ENCODE measurements around the gene GRWD1. TPM values are rescaled to one million over a fixed set of nuclear protein-coding genes. Genes with fewer than 3 reads are reported as not detected.

GRWD1 gene
- total and polyA plus RNA-seq, 2 donors (not counting 1 experiment from before 2014, with no cell fraction given) = 10.6 to 40.7 TPM

DNA sequence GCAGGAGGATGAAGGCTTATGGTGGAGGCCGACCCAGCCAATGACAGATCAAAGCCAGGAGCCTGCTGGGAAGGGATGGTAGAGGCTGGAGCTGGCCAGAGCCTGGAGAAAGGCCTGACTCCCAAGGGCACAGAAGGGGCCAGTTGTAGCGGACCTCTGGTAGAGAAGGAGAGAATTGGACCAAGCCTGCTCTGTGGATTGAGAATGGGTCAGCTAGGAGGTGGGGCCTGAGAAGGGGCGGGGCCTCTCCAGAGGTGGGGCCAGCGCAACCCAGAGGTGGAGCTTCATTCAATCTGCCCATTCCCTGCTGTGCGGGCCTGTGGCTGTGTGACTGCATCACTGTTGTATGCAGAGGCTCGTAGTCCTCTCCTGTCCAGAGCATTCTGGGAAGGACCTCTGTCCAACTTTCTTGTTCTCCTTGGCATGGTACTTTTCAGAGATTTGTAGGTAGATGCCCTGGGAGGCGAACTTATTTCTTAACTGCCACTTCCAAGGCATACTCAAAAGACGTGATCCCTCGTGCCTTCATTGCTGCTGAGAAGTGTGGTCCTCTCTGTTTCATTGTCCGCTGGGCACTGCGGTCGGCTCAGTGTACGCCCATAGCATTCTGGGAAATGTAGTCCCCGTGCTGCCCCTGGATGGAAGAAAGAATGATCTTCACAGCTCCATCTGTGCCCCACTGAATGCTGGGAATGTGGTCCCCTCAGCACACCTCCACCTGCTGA, 45.6 kb upstream of the GRWD1 start:
- ChIA-PET POLR2A (interaction anchor here (0.7 kb wide), 1 partner anchor 17 kb away, joined by 4 read pairs; no protein-coding TSS in a partner anchor), CTCF (interaction anchor here (0.5 to 2.4 kb wide), 5 partner anchors 9 to 554 kb away, joined by 3 to 19 read pairs (median 3); partner anchors contain the start of gene KDELR1)
- no peak overlapping the region for H3K9ac ChIP-seq (ENCODE audit: low read length)
- no peak overlapping the region for H2AFZ ChIP-seq (ENCODE audit: insufficient read depth, low read depth, low read length, poor library complexity, severe bottlenecking)
- no peak overlapping the region for H3K27ac ChIP-seq (ENCODE audit: low read length in 2 of 2)
- DNase-seq (peak; percentile 53), ATAC-seq (ENCODE audit: low read depth) (peak; percentile 22)
- no peak overlapping the region for H3K4me3 ChIP-seq (ENCODE audit: control extremely low read depth in 1 of 5, extremely low read depth in 1 of 5, insufficient read depth in 1 of 5, low read depth in 2 of 5, low read length in 4 of 5)
- peaks cover 0 to 25% (median 0%) of the 10 kb centered on the region in 3 donors for H3K9me3 ChIP-seq (ENCODE audit: control extremely low read depth in 1 of 3, control insufficient read depth in 2 of 3, insufficient read depth in 1 of 3, low read length in 2 of 3)
- Mint-ChIP-seq H3K27ac (peak overlapping the region; percentile 10), H3K4me3 (peak overlapping the region; percentile 74), H3K4me1 (peaks cover 28% of the 10 kb centered on the region), H3K9me3 (ENCODE audit: insufficient read depth) (no peaks in the 10 kb centered on the region), H3K27me3 (peaks cover 17% of the 10 kb centered on the region)
- H3K36me3 ChIP-seq (replicated peaks in 1 of 2; ENCODE audit: control extremely low read depth in 1 of 2, control insufficient read depth in 1 of 2, extremely low read depth in 1 of 2, insufficient read depth in 2 of 2, low read length in 1 of 2) = no peaks in the 10 kb centered on the region
- intact Hi-C loops (cut with micrococcal nuclease) = loop anchor here (1.0 kb wide), 1 partner anchor 36 kb away; the partner anchor contains the start of gene SYNGR4
- H3K79me2 ChIP-seq (ENCODE audit: control insufficient read depth, insufficient read depth, low read length) = no peaks in the 10 kb centered on the region
- no peak overlapping the region for H3K4me2 ChIP-seq (replicated peaks; ENCODE audit: low read depth, low read length, poor library complexity, severe bottlenecking)
- no peaks in the 10 kb centered on the region for H4K20me1 ChIP-seq (ENCODE audit: control insufficient read depth, insufficient read depth, low read length, poor library complexity, severe bottlenecking)
- 49% methylated on average over 10 of the region's 14 CpGs for WGBS (ENCODE audit: insufficient coverage)
- TF ChIP-seq EZH2 (IDR thresholded peaks at IDR 0.05; ENCODE audit: borderline replicate concordance, insufficient read depth, low read depth, low read length, poor library complexity, severe bottlenecking) = no peak
- TF ChIP-seq, protein P1, sequence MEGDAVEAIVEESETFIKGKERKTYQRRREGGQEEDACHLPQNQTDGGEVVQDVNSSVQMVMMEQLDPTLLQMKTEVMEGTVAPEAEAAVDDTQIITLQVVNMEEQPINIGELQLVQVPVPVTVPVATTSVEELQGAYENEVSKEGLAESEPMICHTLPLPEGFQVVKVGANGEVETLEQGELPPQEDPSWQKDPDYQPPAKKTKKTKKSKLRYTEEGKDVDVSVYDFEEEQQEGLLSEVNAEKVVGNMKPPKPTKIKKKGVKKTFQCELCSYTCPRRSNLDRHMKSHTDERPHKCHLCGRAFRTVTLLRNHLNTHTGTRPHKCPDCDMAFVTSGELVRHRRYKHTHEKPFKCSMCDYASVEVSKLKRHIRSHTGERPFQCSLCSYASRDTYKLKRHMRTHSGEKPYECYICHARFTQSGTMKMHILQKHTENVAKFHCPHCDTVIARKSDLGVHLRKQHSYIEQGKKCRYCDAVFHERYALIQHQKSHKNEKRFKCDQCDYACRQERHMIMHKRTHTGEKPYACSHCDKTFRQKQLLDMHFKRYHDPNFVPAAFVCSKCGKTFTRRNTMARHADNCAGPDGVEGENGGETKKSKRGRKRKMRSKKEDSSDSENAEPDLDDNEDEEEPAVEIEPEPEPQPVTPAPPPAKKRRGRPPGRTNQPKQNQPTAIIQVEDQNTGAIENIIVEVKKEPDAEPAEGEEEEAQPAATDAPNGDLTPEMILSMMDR (IDR thresholded peaks at IDR 0.05) = no peak
- H3K4me1 ChIP-seq (ENCODE audit: control insufficient read depth in 2 of 2, insufficient read depth in 2 of 2, low read length in 2 of 2) = peaks cover 27 to 28% of the 10 kb centered on the region in 2 donors
- peaks cover 0 to 28% (median 19%) of the 10 kb centered on the region in 4 experiments for H3K27me3 ChIP-seq (replicated peaks in 1 of 4; ENCODE audit: control extremely low read depth in 1 of 4, control insufficient read depth in 3 of 4, insufficient read depth in 4 of 4, low read length in 3 of 4)

DNA sequence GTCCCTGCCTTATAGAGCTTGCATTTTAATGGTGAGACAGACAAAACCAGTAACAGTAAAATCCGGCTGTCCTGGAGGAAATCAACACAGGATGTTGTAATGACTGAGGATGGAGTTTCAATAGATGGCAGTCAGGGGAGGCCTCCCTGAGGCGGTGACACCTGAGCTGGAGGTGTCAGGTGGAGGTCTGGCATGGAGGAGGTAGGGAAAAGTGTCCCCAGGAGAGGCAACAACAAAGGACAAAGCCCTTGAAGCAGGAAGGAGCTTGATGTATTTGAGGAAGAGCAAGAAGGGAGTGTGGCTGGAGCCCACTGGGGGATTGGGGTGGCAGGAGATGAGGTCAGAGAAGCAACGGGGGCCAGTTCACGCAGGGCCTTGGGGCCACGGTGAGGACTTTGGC, 44.5 kb upstream of the GRWD1 start:
- H3K9ac ChIP-seq (ENCODE audit: low read length) = no peak overlapping the region
- H3K27ac Mint-ChIP-seq = peak overlapping the region; percentile 1
- DNase-seq (no peak), ATAC-seq (ENCODE audit: low read depth) (no peak)
- H3K4me1 ChIP-seq (ENCODE audit: control insufficient read depth in 2 of 2, insufficient read depth in 2 of 2, low read length in 2 of 2) = peaks cover 17 to 19% of the 10 kb centered on the region in 2 donors
- no peaks in the 10 kb centered on the region for H3K79me2 ChIP-seq (ENCODE audit: control insufficient read depth, insufficient read depth, low read length)
- 88% methylated on average over 5 of the region's 5 CpGs for WGBS (ENCODE audit: insufficient coverage)
- no peak overlapping the region for H3K4me3 ChIP-seq (ENCODE audit: control extremely low read depth in 1 of 5, extremely low read depth in 1 of 5, insufficient read depth in 1 of 5, low read depth in 2 of 5, low read length in 4 of 5)
- H3K27me3 ChIP-seq (replicated peaks in 1 of 4; ENCODE audit: control extremely low read depth in 1 of 4, control insufficient read depth in 3 of 4, insufficient read depth in 4 of 4, low read length in 3 of 4) = peaks cover 0 to 21% (median 11%) of the 10 kb centered on the region in 4 experiments
- CTCF ChIA-PET = interaction anchor here (2.4 kb wide), 1 partner anchor 10 kb away, joined by 19 read pairs; the partner anchor contains the start of gene KDELR1
- H3K4me1 Mint-ChIP-seq = peaks cover 25% of the 10 kb centered on the region
- TF ChIP-seq, protein P1 (IDR thresholded peaks at IDR 0.05) = no peak
- no peak for TF ChIP-seq EZH2 (IDR thresholded peaks at IDR 0.05; ENCODE audit: borderline replicate concordance, insufficient read depth, low read depth, low read length, poor library complexity, severe bottlenecking)
- H3K4me3 Mint-ChIP-seq = no peak overlapping the region
- H2AFZ ChIP-seq (ENCODE audit: insufficient read depth, low read depth, low read length, poor library complexity, severe bottlenecking) = no peak overlapping the region
- H3K27ac ChIP-seq (ENCODE audit: low read length in 2 of 2) = no peak overlapping the region
- intact Hi-C loops (cut with micrococcal nuclease) = no loop called here
- peaks cover 1 to 20% (median 2%) of the 10 kb centered on the region in 3 donors for H3K9me3 ChIP-seq (ENCODE audit: control extremely low read depth in 1 of 3, control insufficient read depth in 2 of 3, insufficient read depth in 1 of 3, low read length in 2 of 3)
- H3K9me3 Mint-ChIP-seq (ENCODE audit: insufficient read depth) = peaks cover 4% of the 10 kb centered on the region
- no peaks in the 10 kb centered on the region for H4K20me1 ChIP-seq (ENCODE audit: control insufficient read depth, insufficient read depth, low read length, poor library complexity, severe bottlenecking)
- no peaks in the 10 kb centered on the region for H3K36me3 ChIP-seq (replicated peaks in 1 of 2; ENCODE audit: control extremely low read depth in 1 of 2, control insufficient read depth in 1 of 2, extremely low read depth in 1 of 2, insufficient read depth in 2 of 2, low read length in 1 of 2)
- H3K4me2 ChIP-seq (replicated peaks; ENCODE audit: low read depth, low read length, poor library complexity, severe bottlenecking) = no peak overlapping the region
- POLR2A ChIA-PET = interaction anchor here (0.7 kb wide), 1 partner anchor 13 kb away, joined by 4 read pairs; no protein-coding TSS in a partner anchor
- peaks cover 14% of the 10 kb centered on the region for H3K27me3 Mint-ChIP-seq

Data from B cell (primary cell).